PC-3 (cell line): ENCODE measurements around the gene KLHL12. TPM values are rescaled to one million over a fixed set of nuclear protein-coding genes. Genes with fewer than 3 reads are reported as not detected.

Source experiments
- ATAC-seq: fragments of 200-7000 bp; cut with Tn5 transposase; 2 replicates; pipeline ENCODE4 v1.9.1; 2020; ENCODE audit warnings: mild to moderate bottlenecking, moderate library complexity
- BruUV-seq: library from RNA; stranded (reverse); fragments of 400-500 nt; replicated peaks from 2 replicates; lab custom pipeline; 2021; lab: Mats Ljungman, UMichigan
- CTCF ChIA-PET: fragments of 300-600 bp; sonication (Branson Sonifier 250); formaldehyde crosslinking; loops from one replicate; lab custom pipeline; 2022; ENCODE audit warnings: antibody characterized with exemption; lab: Charles Lee
- POLR2A ChIA-PET: fragments of 300-600 bp; sonication (Branson Sonifier 250); formaldehyde crosslinking; loops from one replicate; lab custom pipeline; 2022; ENCODE audit warnings: antibody characterized with exemption; ENCODE audit not compliant: unreplicated experiment; lab: Charles Lee
- DNase-seq: peaks from one replicate; pipeline ENCODE4 v3.0.0-alpha.2; 2015
- H2AFZ ChIP-seq: fragments of 300-600 bp; sonication (generic); 2 replicates; pipeline ENCODE4 v1.6.0; 2016; ENCODE audit warnings: antibody characterized with exemption, low read length
- H3F3A ChIP-seq: fragments of 300-600 bp; sonication (generic); one replicate; pipeline ENCODE4 v1.6.0; 2017; ENCODE audit warnings: antibody characterized with exemption, low read length, control low read depth, mild to moderate bottlenecking; ENCODE audit not compliant: unreplicated experiment
- H3K27ac ChIP-seq: fragments of 300-600 bp; sonication (generic); 2 replicates; pipeline ENCODE4 v1.5.1; 2016; ENCODE audit warnings: mild to moderate bottlenecking, low read length
- H3K27me3 ChIP-seq: fragments of 300-600 bp; sonication (generic); 2 replicates; pipeline ENCODE4 v1.6.1; 2016; ENCODE audit warnings: low read length, mixed read lengths
- H3K36me3 ChIP-seq: fragments of 300-600 bp; sonication (generic); 2 replicates; pipeline ENCODE4 v1.6.1; 2016; ENCODE audit warnings: low read depth, mixed run types, low read length, mixed read lengths
- H3K4me1 ChIP-seq: fragments of 300-600 bp; sonication (generic); 2 replicates; pipeline ENCODE4 v1.5.1; 2016; ENCODE audit warnings: low read length; ENCODE audit not compliant: insufficient read depth
- H3K4me2 ChIP-seq: fragments of 300-600 bp; sonication (generic); 2 replicates; pipeline ENCODE4 v1.6.0; 2016; ENCODE audit warnings: low read length
- H3K4me3 ChIP-seq: fragments of 300-600 bp; sonication (generic); 2 replicates; pipeline ENCODE4 v1.5.1; 2016; ENCODE audit warnings: mild to moderate bottlenecking, low read length, mixed read lengths
- H3K79me2 ChIP-seq: fragments of 300-600 bp; sonication (generic); 2 replicates; pipeline ENCODE4 v1.6.1; 2017; ENCODE audit warnings: low read length, mixed read lengths
- H3K9ac ChIP-seq: fragments of 300-600 bp; sonication (generic); 2 replicates; pipeline ENCODE4 v1.6.0; 2016; ENCODE audit warnings: mild to moderate bottlenecking, low read length
- H3K9me2 ChIP-seq: fragments of 300-600 bp; sonication (generic); replicated peaks from 2 replicates; pipeline ENCODE4 v1.6.1; 2016; ENCODE audit warnings: mixed run types, low read length, mixed read lengths
- H3K9me3 ChIP-seq: fragments of 300-600 bp; sonication (generic); 2 replicates; pipeline ENCODE4 v1.6.1; 2016; ENCODE audit warnings: low read length, mixed read lengths
- H4K20me1 ChIP-seq: fragments of 300-600 bp; sonication (generic); 2 replicates; pipeline ENCODE4 v1.6.1; 2016; ENCODE audit warnings: low read length, mixed read lengths
- EZH2 ChIP-seq: fragments of 300-600 bp; sonication (generic); IDR thresholded peaks from one replicate; pipeline ENCODE4 v1.6.1; 2017; ENCODE audit warnings: antibody characterized with exemption, mild to moderate bottlenecking, low read length; ENCODE audit not compliant: unreplicated experiment
- EZH2phosphoT487 ChIP-seq: fragments of 300-600 bp; sonication (generic); IDR thresholded peaks from 2 replicates; pipeline ENCODE4 v1.6.1; 2018; ENCODE audit warnings: mild to moderate bottlenecking, antibody characterized with exemption, low read length, borderline replicate concordance
- intact Hi-C: fragments of 100-400 bp; cut with micrococcal nuclease; formaldehyde crosslinking; loops from 2 replicates; pipeline ENCODE4 v1.9.0; 2023
- total RNA-seq: library from RNA; depleted of rRNA; stranded (reverse); fragments of >200 nt; gene quantifications from 2 replicates; pipeline ENCODE4 v1.2.3, GENCODE V29; 2014
- TF ChIP-seq, protein P1 (sequence below): fragments of 300-600 bp; sonication (generic); conservative IDR thresholded peaks from 2 replicates; pipeline ENCODE4 v1.5.1; 2017; ENCODE audit warnings: antibody characterized with exemption, low read depth, mild to moderate bottlenecking, low read length

Gene KLHL12
- total RNA-seq, 1 experiment from 2014 or later: 25.2 TPM

DNA sequence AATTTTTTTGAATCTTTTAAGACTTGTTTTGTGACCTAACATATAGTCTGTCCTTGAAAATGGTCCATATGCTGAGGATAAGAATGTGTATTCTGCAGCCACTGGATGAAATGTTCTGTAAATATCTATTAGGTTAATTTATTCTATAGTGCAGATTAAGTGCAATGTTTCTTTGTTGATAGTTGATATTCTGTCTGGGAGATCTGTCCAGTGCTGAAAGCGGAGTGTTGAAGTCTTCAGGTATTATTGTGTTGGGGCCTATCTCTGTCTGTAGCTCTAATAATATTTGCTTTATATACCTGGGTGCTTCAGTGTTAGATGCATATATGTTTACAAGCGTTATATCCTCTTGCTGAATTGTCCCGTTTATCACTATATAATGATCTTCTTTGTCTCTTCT lies 7.7 kb upstream of the KLHL12 start:
- Histone ChIP-seq H3K9ac (no peak overlapping the region), H3K4me3 (no peak overlapping the region), H3K27ac (no peak overlapping the region), H3K4me1 (no peaks in the 10 kb centered on the region), H3K27me3 (no peaks in the 10 kb centered on the region), H3K4me2 (no peak overlapping the region), H4K20me1 (no peaks in the 10 kb centered on the region), H2AFZ (no peak overlapping the region), H3K9me2 (no peaks in the 10 kb centered on the region), H3K79me2 (no peaks in the 10 kb centered on the region), H3K36me3 (no peaks in the 10 kb centered on the region), H3K9me3 (0 out of 2 replicates have a peak, but pooled peaks cover 5% of the 10 kb centered on the region), H3F3A (no peaks in the 10 kb centered on the region)
- intact Hi-C loops: no loop called here
- TF ChIP-seq, protein P1, sequence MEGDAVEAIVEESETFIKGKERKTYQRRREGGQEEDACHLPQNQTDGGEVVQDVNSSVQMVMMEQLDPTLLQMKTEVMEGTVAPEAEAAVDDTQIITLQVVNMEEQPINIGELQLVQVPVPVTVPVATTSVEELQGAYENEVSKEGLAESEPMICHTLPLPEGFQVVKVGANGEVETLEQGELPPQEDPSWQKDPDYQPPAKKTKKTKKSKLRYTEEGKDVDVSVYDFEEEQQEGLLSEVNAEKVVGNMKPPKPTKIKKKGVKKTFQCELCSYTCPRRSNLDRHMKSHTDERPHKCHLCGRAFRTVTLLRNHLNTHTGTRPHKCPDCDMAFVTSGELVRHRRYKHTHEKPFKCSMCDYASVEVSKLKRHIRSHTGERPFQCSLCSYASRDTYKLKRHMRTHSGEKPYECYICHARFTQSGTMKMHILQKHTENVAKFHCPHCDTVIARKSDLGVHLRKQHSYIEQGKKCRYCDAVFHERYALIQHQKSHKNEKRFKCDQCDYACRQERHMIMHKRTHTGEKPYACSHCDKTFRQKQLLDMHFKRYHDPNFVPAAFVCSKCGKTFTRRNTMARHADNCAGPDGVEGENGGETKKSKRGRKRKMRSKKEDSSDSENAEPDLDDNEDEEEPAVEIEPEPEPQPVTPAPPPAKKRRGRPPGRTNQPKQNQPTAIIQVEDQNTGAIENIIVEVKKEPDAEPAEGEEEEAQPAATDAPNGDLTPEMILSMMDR: no peak
- CTCF ChIA-PET: no interaction called here
- no peak for ATAC-seq
- POLR2A ChIA-PET: no interaction called here
- DNase-seq: no peak
- no TSS peak for BruUV-seq

DNA sequence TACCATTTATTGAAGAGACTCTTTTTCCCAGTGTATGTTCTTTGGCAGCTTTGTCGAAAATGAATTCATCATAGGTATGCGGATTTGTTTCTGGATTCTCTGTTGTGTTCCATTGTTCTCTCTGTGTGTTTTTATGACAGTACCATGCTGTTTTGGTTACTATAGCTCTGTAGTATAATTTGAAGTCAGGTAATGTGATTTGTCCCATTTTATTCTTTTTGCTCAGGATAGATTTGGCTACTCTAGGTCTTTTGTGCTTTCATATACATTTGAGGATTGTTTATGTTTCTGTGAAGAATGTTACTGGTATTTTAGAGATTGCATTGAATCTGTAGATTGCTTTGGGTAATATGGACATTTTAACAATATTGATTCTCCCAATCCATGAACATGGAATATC lies 5.4 kb upstream of the KLHL12 start:
- H3K9me2 ChIP-seq: no peaks in the 10 kb centered on the region
- intact Hi-C loops: no loop called here
- no peaks in the 10 kb centered on the region for H3F3A ChIP-seq
- BruUV-seq: no TSS peak
- POLR2A ChIA-PET: no interaction called here
- TF ChIP-seq EZH2phosphoT487 (no peak), EZH2 (no peak)
- TF ChIP-seq, protein P1: no peak
- H4K20me1 ChIP-seq: no peaks in the 10 kb centered on the region
- no peak for ATAC-seq
- no peaks in the 10 kb centered on the region for H3K27me3 ChIP-seq
- 0 out of 2 replicates have a peak, but pooled peaks cover 5% of the 10 kb centered on the region for H3K9me3 ChIP-seq
- H3K79me2 ChIP-seq: no peaks in the 10 kb centered on the region
- no peak overlapping the region for H3K27ac ChIP-seq
- no peak overlapping the region for H3K4me3 ChIP-seq
- no peak overlapping the region for H2AFZ ChIP-seq
- no peaks in the 10 kb centered on the region for H3K36me3 ChIP-seq
- CTCF ChIA-PET: no interaction called here
- H3K4me2 ChIP-seq: no peak overlapping the region
- no peaks in the 10 kb centered on the region for H3K4me1 ChIP-seq
- no peak for DNase-seq
- H3K9ac ChIP-seq: no peak overlapping the region

DNA sequence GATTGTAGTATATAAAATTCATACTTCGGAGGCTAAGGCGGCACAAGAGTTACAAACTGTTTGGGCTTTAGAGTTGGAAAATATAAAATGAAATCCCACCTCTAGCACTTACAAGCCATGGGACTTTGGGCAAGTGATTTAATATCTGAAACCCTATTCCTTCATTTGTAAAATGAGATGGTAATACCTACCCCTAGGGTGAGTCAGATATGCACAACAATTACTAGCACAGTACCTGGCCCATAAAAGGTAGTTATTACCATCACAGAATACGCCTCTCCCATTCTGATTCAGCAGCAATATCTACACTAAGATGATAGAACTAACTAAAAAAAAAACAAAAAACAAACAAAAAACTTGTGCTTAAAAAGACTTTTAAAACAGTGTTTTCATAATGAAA lies 3.5 kb downstream of the KLHL12 start:
- peak; percentile 42 for ATAC-seq
- CTCF ChIA-PET: no interaction called here

More for the DNA sequence above, 3.5 kb downstream of the KLHL12 start:
- H3K4me2 ChIP-seq: peak overlapping the region; percentile 4
- no peak overlapping the region for H2AFZ ChIP-seq
- H4K20me1 ChIP-seq: no peaks in the 10 kb centered on the region
- no peaks in the 10 kb centered on the region for H3K9me3 ChIP-seq
- no peaks in the 10 kb centered on the region for H3F3A ChIP-seq
- POLR2A ChIA-PET: no interaction called here
- peaks cover 8% of the 10 kb centered on the region for H3K36me3 ChIP-seq
- BruUV-seq: no TSS peak
- no peaks in the 10 kb centered on the region for H3K9me2 ChIP-seq
- intact Hi-C loops: no loop called here
- H3K9ac ChIP-seq: no peak overlapping the region
- no peaks in the 10 kb centered on the region for H3K27me3 ChIP-seq
- DNase-seq: peak; percentile 66
- H3K27ac ChIP-seq: peak overlapping the region; percentile 1; the same call in 1 of the 2 replicates
- H3K79me2 ChIP-seq: peaks cover 15% of the 10 kb centered on the region; the same call in 1 of the 2 replicates
- TF ChIP-seq EZH2phosphoT487 (no peak), EZH2 (no peak)
- TF ChIP-seq, protein P1: no peak
- H3K4me3 ChIP-seq: no peak overlapping the region
- peaks cover 24% of the 10 kb centered on the region for H3K4me1 ChIP-seq
